Medulla oblongata (tissue), 1 donor: ENCODE measurements around the gene SMOC1.

ENCODE experiments used
- DNase-seq: peaks from one replicate; pipeline ENCODE4 v3.0.0-alpha.2; 2015; ENCODE audit errors: extremely low spot score

Gene SMOC1

GRCh38 chr14:70006699-70007098, 127.5 kb downstream of the SMOC1 start:
- no peak for DNase-seq

- no peak for DNase-seq
Measured at GRCh38 chr14:70008284-70009262, 129.4 kb downstream of the SMOC1 start.

- no peak for DNase-seq
Measured at GRCh38 chr14:70009961-70010360, 130.7 kb downstream of the SMOC1 start.

GRCh38 chr14:70011098-70011497, 131.9 kb downstream of the SMOC1 start:
- DNase-seq, result no peak

GRCh38 chr14:70011708-70012107, 132.5 kb downstream of the SMOC1 start:
- no peak for DNase-seq

- DNase-seq, result peak; percentile 55
Measured at GRCh38 chr14:70013271-70013873, 134.2 kb downstream of the SMOC1 start.

GRCh38 chr14:70014406-70015095, 135.3 kb downstream of the SMOC1 start:
- DNase-seq, result no peak

- DNase-seq, result no peak
Measured at GRCh38 chr14:70018230-70018629, 139.0 kb downstream of the SMOC1 start.

- DNase-seq, result peak; percentile 71
Measured at GRCh38 chr14:70018713-70019211, 139.5 kb downstream of the SMOC1 start.

- DNase-seq, result no peak
Measured at GRCh38 chr14:70019695-70020094, 140.5 kb downstream of the SMOC1 start.

- DNase-seq, result peak; percentile 54
Measured at GRCh38 chr14:70020352-70021170, 141.3 kb downstream of the SMOC1 start.

- DNase-seq, result no peak
Measured at GRCh38 chr14:70021548-70022220, 142.5 kb downstream of the SMOC1 start.

- no peak for DNase-seq
Measured at GRCh38 chr14:70022771-70023445, 143.7 kb downstream of the SMOC1 start.

- DNase-seq, result no peak
Measured at GRCh38 chr14:70023871-70024270, 144.7 kb downstream of the SMOC1 start.

- peak; percentile 84 for DNase-seq
Measured at GRCh38 chr14:70027785-70028428, 148.7 kb downstream of the SMOC1 start.

GRCh38 chr14:70029296-70030132, 150.3 kb downstream of the SMOC1 start:
- no peak for DNase-seq

GRCh38 chr14:70032016-70032415, 152.8 kb downstream of the SMOC1 start:
- no peak for DNase-seq

GRCh38 chr14:70032447-70032846, 153.2 kb downstream of the SMOC1 start:
- no peak for DNase-seq

GRCh38 chr14:70033116-70033515, 153.9 kb downstream of the SMOC1 start:
- no peak for DNase-seq
